HEK293 (cell line): ENCODE data around the gene EIPR1.

Experiments
- ZBTB7A ChIP-seq: fragments of 450-650 bp; formaldehyde crosslinking; IDR thresholded peaks from 2 replicates; pipeline ENCODE4 v1.5.1; 2016; ENCODE audit warnings: low read depth, missing biosample characterization, missing genetic modification characterization
- ZFP37 ChIP-seq: fragments of 450-650 bp; formaldehyde crosslinking; IDR thresholded peaks from 2 replicates; pipeline ENCODE4 v1.5.1; 2016; ENCODE audit warnings: missing biosample characterization, missing genetic modification characterization
- ZFP69B ChIP-seq: fragments of 450-650 bp; formaldehyde crosslinking; IDR thresholded peaks from 2 replicates; pipeline ENCODE4 v1.5.1; 2016; ENCODE audit warnings: missing biosample characterization, missing genetic modification characterization
- ZNF133 ChIP-seq: fragments of 450-650 bp; formaldehyde crosslinking; IDR thresholded peaks from 2 replicates; pipeline ENCODE4 v1.5.1; 2016; ENCODE audit warnings: missing biosample characterization, missing genetic modification characterization
- ZNF24 ChIP-seq: fragments of 450-650 bp; formaldehyde crosslinking; IDR thresholded peaks from 2 replicates; pipeline ENCODE4 v1.5.1; 2016; ENCODE audit warnings: missing biosample characterization, missing genetic modification characterization
- ZNF354C ChIP-seq: fragments of 450-650 bp; formaldehyde crosslinking; IDR thresholded peaks from 2 replicates; pipeline ENCODE4 v1.5.1; 2016; ENCODE audit warnings: missing biosample characterization, missing genetic modification characterization, low read depth, borderline replicate concordance
- ZNF837 ChIP-seq: fragments of 450-650 bp; formaldehyde crosslinking; IDR thresholded peaks from 2 replicates; pipeline ENCODE4 v1.5.1; 2016; ENCODE audit warnings: missing biosample characterization, missing genetic modification characterization
- ZNF843 ChIP-seq: fragments of 450-650 bp; formaldehyde crosslinking; IDR thresholded peaks from 2 replicates; pipeline ENCODE4 v1.5.1; 2016; ENCODE audit warnings: missing biosample characterization, missing genetic modification characterization
- TF ChIP-seq, protein P1 (sequence below): fragments of 450-650 bp; formaldehyde crosslinking; IDR thresholded peaks from 2 replicates; pipeline ENCODE4 v1.5.1; 2016; ENCODE audit warnings: missing biosample characterization, missing genetic modification characterization
- TF ChIP-seq, protein P2 (sequence below): fragments of 450-650 bp; formaldehyde crosslinking; IDR thresholded peaks from 2 replicates; pipeline ENCODE4 v1.5.1; 2016; ENCODE audit warnings: missing biosample characterization, missing genetic modification characterization, low read depth
- TF ChIP-seq, protein P3 (sequence below): fragments of 450-650 bp; formaldehyde crosslinking; IDR thresholded peaks from 2 replicates; pipeline ENCODE4 v1.5.1; 2016; ENCODE audit warnings: missing biosample characterization, missing genetic modification characterization
- TF ChIP-seq, protein P4 (sequence below): fragments of 450-650 bp; formaldehyde crosslinking; IDR thresholded peaks from 2 replicates; pipeline ENCODE4 v1.5.1; 2016; ENCODE audit warnings: missing biosample characterization, missing genetic modification characterization, low read depth
- TF ChIP-seq, protein P5 (sequence below): sonication (generic); formaldehyde crosslinking; IDR thresholded peaks from 2 replicates; pipeline ENCODE4 v1.8.1; 2022; ENCODE audit warnings: mild to moderate bottlenecking, moderate library complexity, missing genetic modification reagents

DNA sequence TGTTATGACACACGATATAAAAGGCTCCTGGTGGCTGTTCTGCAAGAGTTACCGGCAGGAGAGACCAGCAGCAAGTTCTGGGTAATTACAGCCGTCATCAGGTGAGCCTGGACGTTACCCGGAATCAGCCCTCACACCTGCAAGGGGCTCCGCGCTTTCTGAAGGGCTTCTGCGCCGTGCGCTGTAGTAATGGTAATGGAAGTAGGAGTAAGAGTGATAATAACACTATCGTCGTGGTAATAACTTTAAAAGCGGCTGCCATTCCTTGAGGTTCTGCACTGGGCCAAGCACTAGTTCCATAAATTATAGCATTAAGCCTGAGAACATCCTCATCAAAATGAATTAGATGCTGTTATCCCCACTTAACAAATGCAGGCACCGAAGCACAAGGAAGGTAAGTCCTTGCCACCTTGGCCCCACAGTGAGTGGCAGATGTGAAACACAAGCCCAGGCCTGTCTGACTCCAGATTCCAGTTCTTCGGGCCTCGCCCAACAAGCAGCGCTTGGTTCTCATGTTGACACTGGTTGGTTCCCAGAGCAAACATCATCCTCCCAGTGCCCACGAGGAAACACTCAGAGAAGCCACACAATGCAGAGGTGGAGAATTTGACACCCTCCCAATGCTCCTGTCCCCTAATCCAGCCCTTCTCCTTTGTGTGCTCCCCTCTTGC lies 205.2 kb downstream of the EIPR1 start:
- TF ChIP-seq ZFP37 (tag by site-specific recombination): no peak
- TF ChIP-seq, protein P1, sequence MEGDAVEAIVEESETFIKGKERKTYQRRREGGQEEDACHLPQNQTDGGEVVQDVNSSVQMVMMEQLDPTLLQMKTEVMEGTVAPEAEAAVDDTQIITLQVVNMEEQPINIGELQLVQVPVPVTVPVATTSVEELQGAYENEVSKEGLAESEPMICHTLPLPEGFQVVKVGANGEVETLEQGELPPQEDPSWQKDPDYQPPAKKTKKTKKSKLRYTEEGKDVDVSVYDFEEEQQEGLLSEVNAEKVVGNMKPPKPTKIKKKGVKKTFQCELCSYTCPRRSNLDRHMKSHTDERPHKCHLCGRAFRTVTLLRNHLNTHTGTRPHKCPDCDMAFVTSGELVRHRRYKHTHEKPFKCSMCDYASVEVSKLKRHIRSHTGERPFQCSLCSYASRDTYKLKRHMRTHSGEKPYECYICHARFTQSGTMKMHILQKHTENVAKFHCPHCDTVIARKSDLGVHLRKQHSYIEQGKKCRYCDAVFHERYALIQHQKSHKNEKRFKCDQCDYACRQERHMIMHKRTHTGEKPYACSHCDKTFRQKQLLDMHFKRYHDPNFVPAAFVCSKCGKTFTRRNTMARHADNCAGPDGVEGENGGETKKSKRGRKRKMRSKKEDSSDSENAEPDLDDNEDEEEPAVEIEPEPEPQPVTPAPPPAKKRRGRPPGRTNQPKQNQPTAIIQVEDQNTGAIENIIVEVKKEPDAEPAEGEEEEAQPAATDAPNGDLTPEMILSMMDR (tag by site-specific recombination): no peak
- TF ChIP-seq ZNF24 (tag by site-specific recombination): no peak
- TF ChIP-seq ZNF843 (tag by site-specific recombination): no peak
- TF ChIP-seq, protein P2, sequence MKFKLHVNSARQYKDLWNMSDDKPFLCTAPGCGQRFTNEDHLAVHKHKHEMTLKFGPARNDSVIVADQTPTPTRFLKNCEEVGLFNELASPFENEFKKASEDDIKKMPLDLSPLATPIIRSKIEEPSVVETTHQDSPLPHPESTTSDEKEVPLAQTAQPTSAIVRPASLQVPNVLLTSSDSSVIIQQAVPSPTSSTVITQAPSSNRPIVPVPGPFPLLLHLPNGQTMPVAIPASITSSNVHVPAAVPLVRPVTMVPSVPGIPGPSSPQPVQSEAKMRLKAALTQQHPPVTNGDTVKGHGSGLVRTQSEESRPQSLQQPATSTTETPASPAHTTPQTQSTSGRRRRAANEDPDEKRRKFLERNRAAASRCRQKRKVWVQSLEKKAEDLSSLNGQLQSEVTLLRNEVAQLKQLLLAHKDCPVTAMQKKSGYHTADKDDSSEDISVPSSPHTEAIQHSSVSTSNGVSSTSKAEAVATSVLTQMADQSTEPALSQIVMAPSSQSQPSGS: no peak
- TF ChIP-seq, protein P3, sequence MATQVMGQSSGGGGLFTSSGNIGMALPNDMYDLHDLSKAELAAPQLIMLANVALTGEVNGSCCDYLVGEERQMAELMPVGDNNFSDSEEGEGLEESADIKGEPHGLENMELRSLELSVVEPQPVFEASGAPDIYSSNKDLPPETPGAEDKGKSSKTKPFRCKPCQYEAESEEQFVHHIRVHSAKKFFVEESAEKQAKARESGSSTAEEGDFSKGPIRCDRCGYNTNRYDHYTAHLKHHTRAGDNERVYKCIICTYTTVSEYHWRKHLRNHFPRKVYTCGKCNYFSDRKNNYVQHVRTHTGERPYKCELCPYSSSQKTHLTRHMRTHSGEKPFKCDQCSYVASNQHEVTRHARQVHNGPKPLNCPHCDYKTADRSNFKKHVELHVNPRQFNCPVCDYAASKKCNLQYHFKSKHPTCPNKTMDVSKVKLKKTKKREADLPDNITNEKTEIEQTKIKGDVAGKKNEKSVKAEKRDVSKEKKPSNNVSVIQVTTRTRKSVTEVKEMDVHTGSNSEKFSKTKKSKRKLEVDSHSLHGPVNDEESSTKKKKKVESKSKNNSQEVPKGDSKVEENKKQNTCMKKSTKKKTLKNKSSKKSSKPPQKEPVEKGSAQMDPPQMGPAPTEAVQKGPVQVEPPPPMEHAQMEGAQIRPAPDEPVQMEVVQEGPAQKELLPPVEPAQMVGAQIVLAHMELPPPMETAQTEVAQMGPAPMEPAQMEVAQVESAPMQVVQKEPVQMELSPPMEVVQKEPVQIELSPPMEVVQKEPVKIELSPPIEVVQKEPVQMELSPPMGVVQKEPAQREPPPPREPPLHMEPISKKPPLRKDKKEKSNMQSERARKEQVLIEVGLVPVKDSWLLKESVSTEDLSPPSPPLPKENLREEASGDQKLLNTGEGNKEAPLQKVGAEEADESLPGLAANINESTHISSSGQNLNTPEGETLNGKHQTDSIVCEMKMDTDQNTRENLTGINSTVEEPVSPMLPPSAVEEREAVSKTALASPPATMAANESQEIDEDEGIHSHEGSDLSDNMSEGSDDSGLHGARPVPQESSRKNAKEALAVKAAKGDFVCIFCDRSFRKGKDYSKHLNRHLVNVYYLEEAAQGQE (tag by site-specific recombination): no peak
- TF ChIP-seq, protein P4, sequence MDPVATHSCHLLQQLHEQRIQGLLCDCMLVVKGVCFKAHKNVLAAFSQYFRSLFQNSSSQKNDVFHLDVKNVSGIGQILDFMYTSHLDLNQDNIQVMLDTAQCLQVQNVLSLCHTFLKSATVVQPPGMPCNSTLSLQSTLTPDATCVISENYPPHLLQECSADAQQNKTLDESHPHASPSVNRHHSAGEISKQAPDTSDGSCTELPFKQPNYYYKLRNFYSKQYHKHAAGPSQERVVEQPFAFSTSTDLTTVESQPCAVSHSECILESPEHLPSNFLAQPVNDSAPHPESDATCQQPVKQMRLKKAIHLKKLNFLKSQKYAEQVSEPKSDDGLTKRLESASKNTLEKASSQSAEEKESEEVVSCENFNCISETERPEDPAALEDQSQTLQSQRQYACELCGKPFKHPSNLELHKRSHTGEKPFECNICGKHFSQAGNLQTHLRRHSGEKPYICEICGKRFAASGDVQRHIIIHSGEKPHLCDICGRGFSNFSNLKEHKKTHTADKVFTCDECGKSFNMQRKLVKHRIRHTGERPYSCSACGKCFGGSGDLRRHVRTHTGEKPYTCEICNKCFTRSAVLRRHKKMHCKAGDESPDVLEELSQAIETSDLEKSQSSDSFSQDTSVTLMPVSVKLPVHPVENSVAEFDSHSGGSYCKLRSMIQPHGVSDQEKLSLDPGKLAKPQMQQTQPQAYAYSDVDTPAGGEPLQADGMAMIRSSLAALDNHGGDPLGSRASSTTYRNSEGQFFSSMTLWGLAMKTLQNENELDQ (tag by site-specific recombination): no peak
- TF ChIP-seq ZBTB7A: no peak
- TF ChIP-seq ZNF837: no peak
- TF ChIP-seq, protein P5, sequence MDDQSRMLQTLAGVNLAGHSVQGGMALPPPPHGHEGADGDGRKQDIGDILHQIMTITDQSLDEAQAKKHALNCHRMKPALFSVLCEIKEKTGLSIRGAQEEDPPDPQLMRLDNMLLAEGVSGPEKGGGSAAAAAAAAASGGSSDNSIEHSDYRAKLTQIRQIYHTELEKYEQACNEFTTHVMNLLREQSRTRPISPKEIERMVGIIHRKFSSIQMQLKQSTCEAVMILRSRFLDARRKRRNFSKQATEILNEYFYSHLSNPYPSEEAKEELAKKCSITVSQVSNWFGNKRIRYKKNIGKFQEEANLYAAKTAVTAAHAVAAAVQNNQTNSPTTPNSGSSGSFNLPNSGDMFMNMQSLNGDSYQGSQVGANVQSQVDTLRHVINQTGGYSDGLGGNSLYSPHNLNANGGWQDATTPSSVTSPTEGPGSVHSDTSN (CRISPR knock-in tag): no peak
- no peak for TF ChIP-seq ZNF133
- no peak for TF ChIP-seq ZNF354C (tag by site-specific recombination)
- TF ChIP-seq ZFP69B (tag by site-specific recombination): no peak
